ENCODE results near the gene OPN4.
"Not testable (repeated sequence)": the region's sequence is repeated elsewhere in the genome, so short reads cannot be mapped to it uniquely, and the experiment has no call there.

OPN4 gene

GRCh38 chr10:86614853-86615252, 39.5 kb upstream of the OPN4 start:
- Histone ChIP-seq H2AFZ (ENCODE audit: low read depth, low read length) (no peak overlapping the region), H3K4me2 (ENCODE audit: insufficient read depth, low read length) (no peak overlapping the region), H3K27ac (ENCODE audit: low read length) (no peak overlapping the region), H3K9me3 (ENCODE audit: insufficient read depth, low read length, severe bottlenecking) (no peaks in the 10 kb centered on the region), H4K20me1 (ENCODE audit: insufficient read depth, low read length) (no peaks in the 10 kb centered on the region), H3K79me2 (ENCODE audit: insufficient read depth, low read length) (no peaks in the 10 kb centered on the region), H3K4me3 (ENCODE audit: low read depth in 1 of 2, low read length in 2 of 2) (no peak overlapping the region), H3K36me3 (ENCODE audit: insufficient read depth, low read length) (no peaks in the 10 kb centered on the region), H3K4me1 (ENCODE audit: insufficient read depth, low read length) (no peaks in the 10 kb centered on the region), H3K9ac (ENCODE audit: low read depth, low read length) (no peak overlapping the region), H3K27me3 (ENCODE audit: insufficient read depth, low read length, poor library complexity) (no peaks in the 10 kb centered on the region)
- TF ChIP-seq EZH2 (IDR thresholded peaks at IDR 0.05; ENCODE audit: borderline replicate concordance, low read depth, low read length, severe bottlenecking), result no peak
- TF ChIP-seq, protein P1, sequence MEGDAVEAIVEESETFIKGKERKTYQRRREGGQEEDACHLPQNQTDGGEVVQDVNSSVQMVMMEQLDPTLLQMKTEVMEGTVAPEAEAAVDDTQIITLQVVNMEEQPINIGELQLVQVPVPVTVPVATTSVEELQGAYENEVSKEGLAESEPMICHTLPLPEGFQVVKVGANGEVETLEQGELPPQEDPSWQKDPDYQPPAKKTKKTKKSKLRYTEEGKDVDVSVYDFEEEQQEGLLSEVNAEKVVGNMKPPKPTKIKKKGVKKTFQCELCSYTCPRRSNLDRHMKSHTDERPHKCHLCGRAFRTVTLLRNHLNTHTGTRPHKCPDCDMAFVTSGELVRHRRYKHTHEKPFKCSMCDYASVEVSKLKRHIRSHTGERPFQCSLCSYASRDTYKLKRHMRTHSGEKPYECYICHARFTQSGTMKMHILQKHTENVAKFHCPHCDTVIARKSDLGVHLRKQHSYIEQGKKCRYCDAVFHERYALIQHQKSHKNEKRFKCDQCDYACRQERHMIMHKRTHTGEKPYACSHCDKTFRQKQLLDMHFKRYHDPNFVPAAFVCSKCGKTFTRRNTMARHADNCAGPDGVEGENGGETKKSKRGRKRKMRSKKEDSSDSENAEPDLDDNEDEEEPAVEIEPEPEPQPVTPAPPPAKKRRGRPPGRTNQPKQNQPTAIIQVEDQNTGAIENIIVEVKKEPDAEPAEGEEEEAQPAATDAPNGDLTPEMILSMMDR (IDR thresholded peaks at IDR 0.05; ENCODE audit: borderline replicate concordance, extremely low read depth, low read length, poor library complexity, severe bottlenecking), result no peak
- ATAC-seq (ENCODE audit: insufficient read depth, low read depth), result no peak
- DNase-seq, result no peak

GRCh38 chr10:86617278-86617677, 37.1 kb upstream of the OPN4 start:
- ATAC-seq (ENCODE audit: insufficient read depth, low read depth); H4K20me1 ChIP-seq (ENCODE audit: insufficient read depth, low read length); H2AFZ ChIP-seq (ENCODE audit: low read depth, low read length); H3K27ac ChIP-seq (ENCODE audit: low read length); H3K36me3 ChIP-seq (ENCODE audit: insufficient read depth, low read length); H3K27me3 ChIP-seq (ENCODE audit: insufficient read depth, low read length, poor library complexity); H3K4me3 ChIP-seq (ENCODE audit: low read depth in 1 of 2, low read length in 2 of 2); H3K4me2 ChIP-seq (ENCODE audit: insufficient read depth, low read length); H3K4me1 ChIP-seq (ENCODE audit: insufficient read depth, low read length); H3K9me3 ChIP-seq (ENCODE audit: insufficient read depth, low read length, severe bottlenecking); DNase-seq; H3K79me2 ChIP-seq (ENCODE audit: insufficient read depth, low read length); H3K9ac ChIP-seq (ENCODE audit: low read depth, low read length): not testable (repeated sequence)

GRCh38 chr10:86628311-86628710, 26.0 kb upstream of the OPN4 start:
- H3K4me2 ChIP-seq (ENCODE audit: insufficient read depth, low read length), result no peak overlapping the region
- H3K36me3 ChIP-seq (ENCODE audit: insufficient read depth, low read length), result no peaks in the 10 kb centered on the region
- H3K27ac ChIP-seq (ENCODE audit: low read length), result no peak overlapping the region
- no peak overlapping the region for H2AFZ ChIP-seq (ENCODE audit: low read depth, low read length)
- no peaks in the 10 kb centered on the region for H3K79me2 ChIP-seq (ENCODE audit: insufficient read depth, low read length)
- no peaks in the 10 kb centered on the region for H4K20me1 ChIP-seq (ENCODE audit: insufficient read depth, low read length)
- TF ChIP-seq, protein P1 (IDR thresholded peaks at IDR 0.05; ENCODE audit: borderline replicate concordance, extremely low read depth, low read length, poor library complexity, severe bottlenecking), result no peak
- no peak for TF ChIP-seq EZH2 (IDR thresholded peaks at IDR 0.05; ENCODE audit: borderline replicate concordance, low read depth, low read length, severe bottlenecking)
- no peak overlapping the region for H3K9ac ChIP-seq (ENCODE audit: low read depth, low read length)
- DNase-seq, result no peak
- no peaks in the 10 kb centered on the region for H3K9me3 ChIP-seq (ENCODE audit: insufficient read depth, low read length, severe bottlenecking)
- ATAC-seq (ENCODE audit: insufficient read depth, low read depth), result no peak
- H3K4me1 ChIP-seq (ENCODE audit: insufficient read depth, low read length), result no peaks in the 10 kb centered on the region
- no peak overlapping the region for H3K4me3 ChIP-seq (ENCODE audit: low read depth in 1 of 2, low read length in 2 of 2)
- peaks cover 3% of the 10 kb centered on the region for H3K27me3 ChIP-seq (ENCODE audit: insufficient read depth, low read length, poor library complexity)

DNA sequence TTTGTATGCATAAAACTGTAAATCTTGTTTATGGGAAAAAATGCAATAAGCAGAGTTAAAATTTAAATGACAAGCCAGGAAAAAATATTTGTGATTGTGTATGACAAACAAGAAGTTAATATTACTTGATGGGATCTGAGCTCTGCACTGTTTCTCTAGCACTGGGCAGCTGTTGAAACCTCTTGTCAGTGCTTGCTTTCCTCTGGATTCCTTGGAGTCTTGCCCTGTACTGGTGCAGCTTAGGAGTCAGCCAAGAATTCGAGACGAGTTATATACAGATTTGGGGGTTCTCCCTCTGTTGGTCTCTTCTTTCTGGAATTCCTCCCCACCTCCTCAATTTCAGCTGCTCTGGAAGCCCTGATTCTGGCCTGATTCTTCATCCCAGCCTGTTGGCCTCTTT, 24.3 kb upstream of the OPN4 start:
- Histone ChIP-seq H2AFZ (ENCODE audit: low read depth, low read length) (no peak overlapping the region), H3K4me2 (ENCODE audit: insufficient read depth, low read length) (no peak overlapping the region), H3K79me2 (ENCODE audit: insufficient read depth, low read length) (no peaks in the 10 kb centered on the region), H3K4me1 (ENCODE audit: insufficient read depth, low read length) (no peaks in the 10 kb centered on the region), H4K20me1 (ENCODE audit: insufficient read depth, low read length) (no peaks in the 10 kb centered on the region), H3K9ac (ENCODE audit: low read depth, low read length) (no peak overlapping the region), H3K27ac (ENCODE audit: low read length) (no peak overlapping the region), H3K4me3 (ENCODE audit: low read depth in 1 of 2, low read length in 2 of 2) (no peak overlapping the region), H3K36me3 (ENCODE audit: insufficient read depth, low read length) (no peaks in the 10 kb centered on the region), H3K9me3 (ENCODE audit: insufficient read depth, low read length, severe bottlenecking) (no peaks in the 10 kb centered on the region), H3K27me3 (ENCODE audit: insufficient read depth, low read length, poor library complexity) (peaks cover 3% of the 10 kb centered on the region)
- TF ChIP-seq EZH2 (IDR thresholded peaks at IDR 0.05; ENCODE audit: borderline replicate concordance, low read depth, low read length, severe bottlenecking), result no peak
- TF ChIP-seq, protein P1 (IDR thresholded peaks at IDR 0.05; ENCODE audit: borderline replicate concordance, extremely low read depth, low read length, poor library complexity, severe bottlenecking), result no peak
- ATAC-seq (ENCODE audit: insufficient read depth, low read depth) (no peak), DNase-seq (no peak)
